HUES48 (cell line): ENCODE measurements around the gene LRTM2.

Source experiments
- H3K27ac ChIP-seq: one replicate; pipeline ENCODE4 v1.7.0; 2013; ENCODE audit warnings: low read depth, low read length, inconsistent platforms
- H3K27me3 ChIP-seq: 2 replicates; pipeline ENCODE4 v1.6.1; 2013; ENCODE audit warnings: mild to moderate bottlenecking, low read length; ENCODE audit not compliant: control insufficient read depth, insufficient read depth
- H3K36me3 ChIP-seq: 2 replicates; pipeline ENCODE4 v1.6.1; 2013; ENCODE audit warnings: low read length; ENCODE audit not compliant: control insufficient read depth, insufficient read depth
- H3K4me1 ChIP-seq: 2 replicates; pipeline ENCODE4 v1.6.1; 2013; ENCODE audit warnings: mild to moderate bottlenecking, low read length; ENCODE audit not compliant: control insufficient read depth, insufficient read depth
- H3K4me3 ChIP-seq: 2 replicates; pipeline ENCODE4 v1.5.1; 2013; ENCODE audit warnings: mild to moderate bottlenecking, low read depth, low read length
- H3K9ac ChIP-seq: 2 replicates; pipeline ENCODE4 v1.6.1; 2013; ENCODE audit warnings: mild to moderate bottlenecking, low read depth, low read length, moderate library complexity
- H3K9me3 ChIP-seq: 2 replicates; pipeline ENCODE4 v1.6.1; 2013; ENCODE audit warnings: low read length; ENCODE audit not compliant: control insufficient read depth, insufficient read depth

LRTM2 gene

DNA sequence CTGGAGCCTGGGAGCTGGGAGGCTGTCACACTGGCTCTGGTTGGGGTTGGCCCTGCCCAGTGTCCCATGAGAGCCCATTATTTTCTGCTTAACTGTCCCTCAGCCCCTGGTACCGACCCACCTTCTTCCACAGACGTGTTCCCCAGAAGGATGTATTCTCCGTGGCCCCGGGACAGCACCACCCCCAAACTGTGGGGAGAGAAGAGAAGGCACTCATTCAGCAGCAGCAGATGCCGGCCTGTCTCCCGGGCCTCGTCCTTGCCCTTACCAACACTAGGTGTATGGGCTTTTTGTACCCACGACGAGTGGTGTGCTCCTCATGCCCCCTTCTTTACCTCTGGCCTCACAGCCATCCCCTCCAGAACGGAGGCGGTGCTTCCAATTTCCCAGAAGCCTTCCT lies 38.1 kb downstream of the LRTM2 start:
- H3K4me1 ChIP-seq: no peaks in the 10 kb centered on the region
- no peak overlapping the region for H3K27ac ChIP-seq
- peaks cover 20% of the 10 kb centered on the region for H3K9me3 ChIP-seq
- no peaks in the 10 kb centered on the region for H3K36me3 ChIP-seq
- H3K9ac ChIP-seq: no peak overlapping the region
- H3K27me3 ChIP-seq: no peaks in the 10 kb centered on the region
- no peak overlapping the region for H3K4me3 ChIP-seq

DNA sequence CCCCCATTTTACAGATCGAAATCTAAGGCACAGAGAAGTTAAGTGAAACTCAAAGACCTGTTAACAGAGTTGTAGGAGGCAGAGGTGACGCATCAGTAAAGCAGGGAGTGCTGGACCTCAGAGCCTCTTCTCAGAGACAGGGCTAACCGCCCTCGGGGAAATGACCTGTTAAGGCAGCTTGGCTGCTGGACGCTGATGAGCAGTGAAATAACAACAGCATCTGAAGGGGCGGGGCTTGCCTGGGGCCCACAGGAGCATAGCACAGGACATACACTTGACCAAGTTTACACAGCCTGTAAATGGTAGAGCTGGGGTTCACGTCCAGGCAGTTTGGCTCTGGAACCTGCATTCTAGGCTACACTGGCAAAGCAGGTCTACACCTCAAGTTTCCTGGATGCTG lies 39.3 kb downstream of the LRTM2 start:
- H3K4me3 ChIP-seq: no peak overlapping the region
- H3K36me3 ChIP-seq: no peaks in the 10 kb centered on the region
- peaks cover 10% of the 10 kb centered on the region for H3K9me3 ChIP-seq
- H3K9ac ChIP-seq: no peak overlapping the region
- H3K27me3 ChIP-seq: no peaks in the 10 kb centered on the region
- H3K4me1 ChIP-seq: no peaks in the 10 kb centered on the region
- no peak overlapping the region for H3K27ac ChIP-seq

DNA sequence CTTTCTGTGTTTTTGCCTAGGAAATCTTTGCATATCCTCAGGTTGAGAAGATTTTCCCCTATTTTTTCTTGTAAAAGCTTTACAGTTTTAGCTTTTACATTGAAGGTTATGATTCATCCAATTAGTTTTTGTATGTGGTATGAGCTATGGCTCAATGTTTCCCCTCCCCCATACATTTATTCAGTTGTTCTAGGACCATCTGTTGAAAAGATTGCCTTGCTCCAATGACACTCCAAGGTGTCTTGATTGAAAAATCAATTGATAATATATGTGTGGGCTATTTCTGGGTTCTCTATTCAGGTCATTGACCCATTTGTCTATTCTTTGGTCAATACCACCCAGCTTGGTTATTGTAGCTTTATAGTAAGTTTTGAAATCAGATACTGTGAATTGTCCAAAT lies 42.6 kb downstream of the LRTM2 start:
- no peak overlapping the region for H3K9ac ChIP-seq
- H3K36me3 ChIP-seq: no peaks in the 10 kb centered on the region
- H3K27me3 ChIP-seq: no peaks in the 10 kb centered on the region
- no peak overlapping the region for H3K4me3 ChIP-seq
- no peaks in the 10 kb centered on the region for H3K4me1 ChIP-seq
- no peak overlapping the region for H3K27ac ChIP-seq
- H3K9me3 ChIP-seq: no peaks in the 10 kb centered on the region

DNA sequence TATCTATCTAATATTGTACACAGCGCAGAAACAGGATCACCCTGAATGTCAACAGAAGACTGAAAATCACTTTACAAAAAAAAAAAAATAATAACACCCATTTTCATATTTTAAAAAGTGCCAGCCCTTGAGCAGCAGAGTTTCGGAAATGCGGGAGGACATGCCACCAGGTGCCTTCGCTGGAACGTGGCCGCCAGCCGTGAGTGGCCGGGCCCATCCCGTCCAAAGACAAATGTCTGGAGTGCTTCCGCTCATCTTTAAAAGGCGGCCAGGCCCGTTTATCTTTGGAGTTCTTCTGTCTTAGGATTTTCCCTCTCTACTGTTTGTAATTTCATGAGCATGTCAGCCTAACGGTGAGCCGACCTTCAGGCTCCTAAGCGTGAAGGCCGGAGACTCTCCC lies 43.5 kb downstream of the LRTM2 start:
- no peak overlapping the region for H3K27ac ChIP-seq
- no peaks in the 10 kb centered on the region for H3K4me1 ChIP-seq
- no peak overlapping the region for H3K9ac ChIP-seq
- H3K36me3 ChIP-seq: no peaks in the 10 kb centered on the region
- H3K27me3 ChIP-seq: no peaks in the 10 kb centered on the region
- no peak overlapping the region for H3K4me3 ChIP-seq
- no peaks in the 10 kb centered on the region for H3K9me3 ChIP-seq

DNA sequence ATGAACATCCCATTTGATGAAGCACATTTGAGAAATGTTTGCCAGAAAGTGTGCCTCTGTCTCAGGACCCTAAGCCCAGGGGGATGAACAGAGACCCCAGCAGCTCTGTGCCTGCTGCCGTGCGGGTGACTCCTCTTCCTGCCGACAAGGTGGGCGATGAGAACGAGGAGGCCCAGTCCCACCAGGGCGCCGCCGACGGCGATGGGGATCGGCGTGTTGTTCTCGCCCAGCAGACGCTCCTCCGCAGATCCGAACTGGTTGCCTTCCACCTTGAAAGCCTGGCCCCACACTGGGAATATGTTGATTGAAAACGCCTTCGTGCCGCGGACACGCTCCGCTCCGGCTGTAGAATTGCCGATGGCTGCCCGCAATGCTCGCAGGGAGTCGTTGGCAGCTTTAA lies 44.1 kb downstream of the LRTM2 start:
- Histone ChIP-seq H3K4me1 (no peaks in the 10 kb centered on the region), H3K36me3 (no peaks in the 10 kb centered on the region), H3K27me3 (no peaks in the 10 kb centered on the region), H3K9me3 (no peaks in the 10 kb centered on the region), H3K27ac (no peak overlapping the region), H3K4me3 (no peak overlapping the region), H3K9ac (no peak overlapping the region)

DNA sequence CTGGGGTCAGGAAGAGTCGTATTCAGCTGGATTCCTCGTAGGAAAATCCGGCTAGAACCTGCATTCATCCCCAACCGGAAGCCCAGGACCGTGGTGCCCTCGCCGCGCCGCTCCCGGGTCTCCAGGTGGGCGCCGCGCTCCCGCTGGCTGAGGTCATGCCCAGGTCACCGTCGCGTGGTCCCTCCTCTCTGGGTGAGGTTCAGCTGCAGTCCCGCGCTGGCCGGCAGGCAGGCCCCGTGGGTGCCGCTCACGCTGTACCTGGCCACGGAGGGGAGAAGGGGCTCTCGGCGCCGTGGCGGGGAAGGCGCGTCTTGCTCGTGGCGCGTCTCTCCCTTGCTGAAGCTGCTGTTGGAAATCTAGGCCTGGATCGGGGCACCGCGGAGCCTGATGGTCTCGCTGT lies 44.5 kb downstream of the LRTM2 start:
- no peaks in the 10 kb centered on the region for H3K27me3 ChIP-seq
- H3K36me3 ChIP-seq: no peaks in the 10 kb centered on the region

DNA sequence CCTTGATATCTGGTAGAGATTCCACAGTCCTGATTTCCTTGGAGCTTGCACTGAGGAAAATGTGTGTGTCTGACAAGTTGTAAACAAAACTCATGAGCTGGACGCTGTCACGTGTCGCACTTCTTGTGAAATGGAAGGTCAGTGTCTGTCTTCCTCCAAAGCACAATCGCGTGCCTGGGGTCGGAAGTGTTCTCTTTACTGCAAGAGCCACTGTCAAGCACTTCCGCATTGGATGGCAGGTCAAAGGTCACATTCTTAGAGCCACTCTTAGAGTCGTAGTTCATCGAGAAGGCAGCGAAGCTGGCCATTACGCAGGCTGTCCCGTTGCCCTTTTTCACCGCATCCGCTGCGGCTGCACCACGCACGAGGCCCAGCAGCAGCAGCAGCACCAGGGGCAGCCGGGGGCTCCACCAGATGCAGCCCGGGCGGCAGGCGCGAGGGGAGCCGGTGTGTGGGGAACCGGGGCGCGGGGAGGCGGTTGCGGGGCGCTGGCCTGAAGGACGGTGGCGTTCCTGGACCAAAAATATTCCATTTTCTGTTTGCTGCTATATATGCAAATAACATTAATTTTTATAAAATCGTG lies 45.0 kb downstream of the LRTM2 start:
- no peaks in the 10 kb centered on the region for H3K9me3 ChIP-seq
- no peaks in the 10 kb centered on the region for H3K36me3 ChIP-seq

More for the DNA sequence above, 44.5 kb downstream of the LRTM2 start:
- no peaks in the 10 kb centered on the region for H3K9me3 ChIP-seq
- H3K9ac ChIP-seq: no peak overlapping the region
- no peak overlapping the region for H3K27ac ChIP-seq
- H3K4me1 ChIP-seq: no peaks in the 10 kb centered on the region
- no peak overlapping the region for H3K4me3 ChIP-seq

DNA sequence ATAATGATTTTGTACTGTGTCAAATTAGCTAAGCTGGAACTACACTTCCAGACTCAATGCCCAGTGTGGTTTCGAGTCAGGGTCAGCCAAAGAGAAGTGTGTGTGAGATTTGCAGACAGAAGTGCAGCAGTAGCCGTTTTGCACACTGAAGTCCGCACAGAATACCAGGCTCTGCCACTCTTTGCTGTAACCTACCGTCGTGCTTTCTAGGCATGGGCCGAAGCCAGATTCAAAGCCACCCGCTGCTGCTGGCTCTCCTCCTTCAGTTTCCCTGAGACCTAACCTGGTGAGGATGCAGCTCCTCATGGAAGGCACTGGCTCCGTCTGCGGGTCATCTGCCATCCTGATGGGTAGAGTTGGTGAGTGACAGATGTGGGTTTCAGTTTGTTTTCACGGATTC lies 48.8 kb downstream of the LRTM2 start:
- H3K4me3 ChIP-seq: no peak overlapping the region
- H3K36me3 ChIP-seq: no peaks in the 10 kb centered on the region
- no peak overlapping the region for H3K27ac ChIP-seq
- no peak overlapping the region for H3K9ac ChIP-seq
- H3K27me3 ChIP-seq: no peaks in the 10 kb centered on the region
- H3K4me1 ChIP-seq: no peaks in the 10 kb centered on the region
- H3K9me3 ChIP-seq: no peaks in the 10 kb centered on the region

More for the DNA sequence above, 45.0 kb downstream of the LRTM2 start:
- H3K9ac ChIP-seq: no peak overlapping the region
- no peak overlapping the region for H3K27ac ChIP-seq
- no peaks in the 10 kb centered on the region for H3K27me3 ChIP-seq
- no peaks in the 10 kb centered on the region for H3K4me1 ChIP-seq
- no peak overlapping the region for H3K4me3 ChIP-seq

DNA sequence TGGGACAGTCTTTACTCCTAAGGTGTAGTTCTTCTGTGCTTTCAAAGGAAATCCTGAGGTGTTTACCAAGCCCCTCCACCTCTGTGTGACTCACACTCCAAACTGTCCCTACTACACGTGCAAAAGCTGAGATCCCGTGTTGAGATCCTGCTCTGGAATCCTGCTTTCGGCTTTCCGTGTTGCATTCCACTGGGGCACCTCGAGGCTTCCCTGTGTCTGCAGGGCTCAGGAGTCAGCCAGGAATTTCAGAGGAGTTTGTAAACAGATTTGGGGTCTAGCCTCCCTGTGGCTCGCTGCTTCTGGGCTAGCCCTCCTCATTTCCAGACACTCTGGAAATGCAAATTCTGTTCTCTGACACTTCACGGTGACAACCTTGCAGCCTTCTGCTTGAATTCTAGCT lies 49.7 kb downstream of the LRTM2 start:
- no peaks in the 10 kb centered on the region for H3K4me1 ChIP-seq

DNA sequence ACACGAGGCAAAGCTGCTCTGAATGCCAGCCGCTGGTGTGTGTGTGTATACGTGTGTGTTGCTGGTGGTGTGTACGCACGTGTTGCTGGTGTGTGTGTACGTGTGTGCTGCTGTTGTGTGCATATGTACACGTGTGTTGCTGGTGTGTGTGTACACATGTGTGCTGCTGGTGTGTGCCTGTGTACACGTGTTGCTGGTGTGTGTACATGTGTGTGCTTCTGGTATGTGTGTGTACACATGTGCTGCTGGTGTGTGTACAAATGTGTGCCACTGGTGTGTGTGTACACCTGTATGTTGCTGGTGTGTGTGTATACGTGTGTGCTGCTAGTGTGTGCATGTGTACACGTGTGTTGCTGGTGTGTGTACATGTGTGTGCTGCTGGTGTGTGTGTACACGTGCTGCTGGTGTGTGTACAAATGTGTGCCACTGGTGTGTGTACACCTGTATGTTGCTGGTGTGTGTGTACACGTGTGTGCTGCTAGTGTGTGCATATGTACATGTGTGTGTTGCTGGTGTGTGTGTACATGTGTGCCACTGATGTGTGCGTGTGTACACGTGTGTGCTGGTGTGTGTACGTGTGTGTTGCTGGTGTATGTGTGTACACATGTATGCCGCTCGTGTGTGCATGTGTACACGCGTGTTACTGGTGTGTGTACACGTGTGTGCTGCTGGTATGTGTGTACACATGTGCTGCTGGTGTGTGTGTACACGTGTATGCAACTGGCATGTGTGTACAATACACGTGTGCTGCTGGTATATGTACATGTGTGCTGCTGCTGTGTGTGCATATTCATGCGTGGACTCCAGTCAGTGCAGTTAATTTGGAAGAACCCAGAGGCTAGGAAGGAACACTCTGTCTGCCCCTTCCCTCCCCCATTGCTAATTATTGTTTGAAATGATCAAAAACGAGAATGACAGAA lies 50.9 kb downstream of the LRTM2 start:
- no peaks in the 10 kb centered on the region for H3K36me3 ChIP-seq
- no peak overlapping the region for H3K9ac ChIP-seq
- H3K27ac ChIP-seq: no peak overlapping the region
- H3K4me3 ChIP-seq: no peak overlapping the region
- H3K9me3 ChIP-seq: no peaks in the 10 kb centered on the region
- H3K27me3 ChIP-seq: no peaks in the 10 kb centered on the region; the same call in 1 of the 2 replicates
- H3K4me1 ChIP-seq: no peaks in the 10 kb centered on the region

More for the DNA sequence above, 49.7 kb downstream of the LRTM2 start:
- Histone ChIP-seq H3K27me3 (no peaks in the 10 kb centered on the region; the same call in 1 of the 2 replicates), H3K27ac (no peak overlapping the region), H3K9ac (no peak overlapping the region), H3K9me3 (no peaks in the 10 kb centered on the region), H3K36me3 (no peaks in the 10 kb centered on the region), H3K4me3 (no peak overlapping the region)

DNA sequence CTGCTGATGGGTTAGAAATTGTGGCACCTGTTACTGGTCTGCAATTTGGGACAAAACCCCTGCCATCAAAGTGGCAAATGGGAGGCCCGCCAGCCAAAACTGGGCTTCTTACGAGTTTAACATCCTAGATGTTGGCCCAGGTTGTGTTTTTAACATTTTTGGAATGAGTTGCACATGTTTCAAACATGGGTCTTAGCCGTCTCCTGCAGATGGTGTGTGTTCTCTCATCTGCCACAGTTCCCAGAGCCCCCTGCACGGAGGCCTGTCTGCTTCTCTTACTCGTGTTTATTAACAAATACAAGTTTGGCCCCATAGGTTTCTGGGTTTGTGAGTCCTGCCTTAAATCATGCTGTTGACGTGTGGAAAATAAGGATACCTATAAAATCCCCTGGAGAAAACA lies 51.6 kb downstream of the LRTM2 start:
- H3K9ac ChIP-seq: no peak overlapping the region

More for the DNA sequence above, 51.6 kb downstream of the LRTM2 start:
- Histone ChIP-seq H3K4me1 (no peaks in the 10 kb centered on the region), H3K9me3 (no peaks in the 10 kb centered on the region), H3K4me3 (no peak overlapping the region), H3K36me3 (no peaks in the 10 kb centered on the region), H3K27me3 (no peaks in the 10 kb centered on the region; the same call in 1 of the 2 replicates), H3K27ac (no peak overlapping the region)
